Inferior parietal cortex (tissue), 1 donor: ENCODE data around the gene TUBB6.

Experiments used
- DNase-seq: peaks from one replicate; pipeline ENCODE4 v3.0.0-alpha.2; 2016; ENCODE audit errors: extremely low spot score

The TUBB6 gene

DNA sequence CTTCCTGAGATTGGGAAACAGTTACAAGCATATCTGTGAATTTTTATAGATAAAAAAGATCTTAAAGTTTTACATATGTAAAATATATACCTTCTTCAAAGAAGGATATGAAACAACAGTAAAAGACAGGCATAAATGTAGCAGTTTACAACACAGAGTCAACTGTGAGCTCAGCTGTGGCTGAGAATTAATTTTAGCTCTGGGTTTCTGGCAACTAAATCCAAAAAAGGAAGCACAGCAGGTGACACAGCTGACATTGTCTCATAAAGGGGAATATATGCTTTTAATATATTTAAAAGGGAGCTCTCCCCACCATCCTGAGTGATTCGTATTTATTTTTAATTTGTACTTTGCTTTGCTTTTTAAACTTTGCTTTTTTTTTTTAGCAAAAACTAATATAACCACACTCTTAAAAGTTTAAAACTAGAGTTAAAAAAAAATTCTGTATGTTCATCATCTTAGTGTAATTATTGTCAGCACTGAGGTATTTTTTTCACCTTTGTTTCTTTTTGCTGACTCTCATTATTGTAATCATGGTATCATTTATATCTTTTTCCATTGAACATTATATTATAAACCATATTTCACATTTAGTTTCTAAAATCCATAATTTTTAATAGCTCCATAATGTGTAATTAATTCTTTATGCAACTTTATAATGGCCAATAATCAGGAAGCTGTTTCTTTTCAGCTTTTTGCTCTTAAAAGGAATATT is 6.7 kb downstream of the TUBB6 start:
- no peak for DNase-seq

DNA sequence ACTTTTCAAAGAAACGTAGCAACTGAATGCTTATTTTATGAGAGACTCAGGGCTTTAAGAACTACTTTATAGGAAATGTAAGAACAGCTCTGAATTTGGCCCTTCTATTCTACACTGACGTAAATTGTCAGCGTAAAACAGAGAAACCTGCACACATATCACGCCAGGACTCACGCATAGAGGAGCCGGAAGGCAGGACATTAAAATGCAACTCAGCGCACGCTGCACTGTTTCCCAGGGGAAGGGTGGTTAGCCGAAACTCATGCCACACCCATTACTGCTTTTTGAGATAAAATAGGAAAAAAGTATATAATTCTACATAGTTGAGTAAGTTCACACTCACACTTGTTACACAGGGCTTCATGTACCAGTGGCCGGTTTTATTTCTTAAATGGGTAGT is 7.4 kb downstream of the TUBB6 start:
- DNase-seq = no peak

DNA sequence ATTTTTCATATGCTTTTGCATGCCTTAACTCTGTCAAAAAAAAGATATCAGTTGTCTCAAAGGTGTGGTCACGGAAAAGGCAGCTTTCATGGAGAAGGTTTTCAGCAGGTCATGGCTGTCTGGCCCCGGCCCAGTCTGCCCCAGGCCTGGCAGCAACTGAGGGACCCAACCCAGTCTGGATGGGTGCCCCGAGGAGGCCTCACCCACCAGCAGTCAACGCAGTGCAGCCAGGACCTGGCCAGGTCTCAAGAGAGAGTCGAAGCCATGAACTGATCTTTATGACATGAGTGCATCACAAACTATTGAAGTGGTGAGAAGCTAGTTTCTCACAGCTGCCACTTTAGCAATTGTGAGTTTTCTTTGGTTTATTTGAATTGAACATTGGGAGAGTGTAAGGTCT is 7.9 kb downstream of the TUBB6 start:
- no peak for DNase-seq

DNA sequence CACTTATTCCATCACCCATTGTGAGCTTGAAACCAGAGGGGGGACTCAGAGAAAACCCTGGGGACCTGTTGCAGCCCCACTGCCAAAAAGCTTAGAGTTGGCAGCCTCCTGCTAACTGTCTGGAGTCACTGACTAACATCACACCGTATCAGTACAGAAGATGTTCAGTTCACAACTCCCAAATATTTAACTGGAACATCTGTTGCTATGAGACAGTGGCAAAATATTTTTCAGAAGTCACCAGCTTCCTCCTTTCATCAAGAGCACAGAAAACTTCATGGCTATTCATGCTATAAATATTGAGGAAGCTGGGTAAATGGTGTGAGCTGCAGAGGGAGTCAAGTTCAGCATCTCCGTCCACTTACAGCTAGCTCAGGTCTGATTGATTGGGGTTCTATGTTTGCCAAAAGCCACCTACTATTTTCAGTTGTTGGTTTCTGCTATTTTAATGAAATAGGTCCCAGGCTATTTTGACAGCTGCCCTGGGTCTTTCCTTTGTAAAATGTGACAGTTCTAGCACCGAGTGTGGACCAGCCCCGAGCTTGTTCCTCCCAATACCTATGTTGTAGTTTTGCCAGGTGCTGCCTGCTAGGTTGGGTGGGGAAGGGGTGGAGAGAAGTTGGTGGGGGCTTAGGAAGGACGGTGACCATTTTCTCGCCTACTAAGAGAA is 9.8 kb downstream of the TUBB6 start:
- no peak for DNase-seq

DNA sequence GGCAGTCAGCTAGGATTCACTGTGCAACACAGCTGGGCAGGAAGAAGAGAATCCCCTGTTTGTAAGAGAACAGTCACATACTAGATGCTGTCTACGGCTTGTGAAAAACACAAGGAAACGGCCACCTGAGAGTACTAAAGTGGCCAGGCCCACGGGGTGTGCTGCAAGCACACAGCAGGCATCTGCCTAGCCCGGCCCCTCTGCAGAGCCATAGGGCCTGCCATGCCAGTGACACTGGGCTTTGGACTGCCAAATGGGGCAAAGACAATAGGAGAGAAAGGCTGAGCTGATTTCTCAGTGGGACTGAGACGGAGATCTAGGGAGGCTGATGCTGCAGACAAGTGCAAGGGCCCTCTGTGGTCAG is 10.3 kb downstream of the TUBB6 start:
- no peak for DNase-seq

DNA sequence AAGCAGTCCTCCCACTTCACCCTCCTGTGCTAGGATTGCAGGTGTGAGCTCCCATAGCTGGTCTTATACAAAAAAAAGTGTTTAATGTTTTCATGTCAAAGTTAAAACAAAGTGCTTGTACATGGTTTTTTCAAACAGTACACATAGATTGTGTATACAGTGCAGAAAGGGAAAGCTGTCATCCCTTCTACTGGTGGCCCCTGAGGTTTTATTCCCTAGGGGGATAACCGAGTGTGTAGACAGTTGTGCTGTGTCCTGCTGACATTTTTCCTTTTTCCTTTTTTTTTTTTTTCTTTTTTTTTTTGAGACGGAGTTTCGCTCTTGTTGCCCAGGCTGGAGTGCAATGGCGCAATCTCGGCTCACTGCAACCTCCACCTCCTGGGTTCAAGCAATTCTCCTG is 10.8 kb downstream of the TUBB6 start:
- no peak for DNase-seq

DNA sequence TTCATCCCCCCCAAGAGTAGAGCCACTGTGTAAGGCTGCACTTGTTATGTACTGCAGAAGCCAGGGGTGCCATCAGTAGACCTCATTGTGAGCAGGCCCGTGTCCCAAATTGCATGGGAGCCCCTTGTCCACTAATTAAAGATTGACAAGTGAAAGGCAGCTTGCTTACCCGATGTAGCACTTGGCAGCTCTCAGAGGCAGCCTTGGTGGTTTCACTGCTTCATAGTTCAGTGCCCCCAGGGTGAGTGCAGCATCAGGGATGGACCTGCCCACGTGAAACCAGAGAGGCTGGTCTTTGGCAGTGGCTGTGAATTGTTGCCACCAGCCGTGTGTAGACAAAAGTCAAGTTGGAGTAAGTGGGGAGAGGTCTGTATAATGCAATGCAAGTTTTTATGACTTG is 13.3 kb downstream of the TUBB6 start:
- DNase-seq = no peak

DNA sequence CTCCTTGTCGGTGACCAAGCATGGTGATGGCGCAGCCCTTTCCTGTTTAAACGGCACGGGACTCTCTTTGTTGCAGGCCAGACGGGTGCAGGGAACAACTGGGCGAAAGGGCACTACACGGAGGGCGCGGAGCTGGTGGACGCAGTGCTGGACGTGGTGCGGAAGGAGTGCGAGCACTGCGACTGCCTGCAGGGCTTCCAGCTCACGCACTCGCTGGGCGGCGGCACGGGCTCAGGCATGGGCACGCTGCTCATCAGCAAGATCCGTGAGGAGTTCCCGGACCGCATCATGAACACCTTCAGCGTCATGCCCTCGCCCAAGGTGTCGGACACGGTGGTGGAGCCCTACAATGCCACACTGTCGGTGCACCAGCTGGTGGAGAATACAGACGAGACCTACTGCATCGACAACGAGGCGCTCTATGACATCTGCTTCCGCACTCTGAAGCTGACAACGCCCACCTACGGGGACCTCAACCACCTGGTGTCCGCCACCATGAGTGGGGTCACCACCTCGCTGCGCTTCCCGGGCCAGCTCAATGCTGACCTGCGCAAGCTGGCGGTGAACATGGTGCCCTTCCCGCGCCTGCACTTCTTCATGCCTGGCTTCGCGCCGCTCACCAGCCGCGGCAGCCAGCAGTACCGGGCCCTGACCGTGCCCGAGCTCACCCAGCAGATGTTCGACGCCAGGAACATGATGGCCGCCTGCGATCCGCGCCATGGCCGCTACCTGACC is 17.1 kb downstream of the TUBB6 start:
- DNase-seq = no peak

DNA sequence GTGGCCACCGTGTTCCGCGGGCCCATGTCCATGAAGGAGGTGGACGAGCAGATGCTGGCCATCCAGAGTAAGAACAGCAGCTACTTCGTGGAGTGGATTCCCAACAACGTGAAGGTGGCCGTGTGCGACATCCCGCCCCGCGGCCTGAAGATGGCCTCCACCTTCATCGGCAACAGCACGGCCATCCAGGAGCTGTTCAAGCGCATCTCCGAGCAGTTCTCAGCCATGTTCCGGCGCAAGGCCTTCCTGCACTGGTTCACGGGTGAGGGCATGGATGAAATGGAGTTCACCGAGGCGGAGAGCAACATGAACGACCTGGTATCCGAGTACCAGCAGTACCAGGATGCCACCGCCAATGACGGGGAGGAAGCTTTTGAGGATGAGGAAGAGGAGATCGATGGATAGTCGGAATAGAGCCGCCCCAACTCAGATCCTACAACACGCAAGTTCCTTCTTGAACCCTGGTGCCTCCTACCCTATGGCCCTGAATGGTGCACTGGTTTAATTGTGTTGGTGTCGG is 17.7 kb downstream of the TUBB6 start:
- no peak for DNase-seq

DNA sequence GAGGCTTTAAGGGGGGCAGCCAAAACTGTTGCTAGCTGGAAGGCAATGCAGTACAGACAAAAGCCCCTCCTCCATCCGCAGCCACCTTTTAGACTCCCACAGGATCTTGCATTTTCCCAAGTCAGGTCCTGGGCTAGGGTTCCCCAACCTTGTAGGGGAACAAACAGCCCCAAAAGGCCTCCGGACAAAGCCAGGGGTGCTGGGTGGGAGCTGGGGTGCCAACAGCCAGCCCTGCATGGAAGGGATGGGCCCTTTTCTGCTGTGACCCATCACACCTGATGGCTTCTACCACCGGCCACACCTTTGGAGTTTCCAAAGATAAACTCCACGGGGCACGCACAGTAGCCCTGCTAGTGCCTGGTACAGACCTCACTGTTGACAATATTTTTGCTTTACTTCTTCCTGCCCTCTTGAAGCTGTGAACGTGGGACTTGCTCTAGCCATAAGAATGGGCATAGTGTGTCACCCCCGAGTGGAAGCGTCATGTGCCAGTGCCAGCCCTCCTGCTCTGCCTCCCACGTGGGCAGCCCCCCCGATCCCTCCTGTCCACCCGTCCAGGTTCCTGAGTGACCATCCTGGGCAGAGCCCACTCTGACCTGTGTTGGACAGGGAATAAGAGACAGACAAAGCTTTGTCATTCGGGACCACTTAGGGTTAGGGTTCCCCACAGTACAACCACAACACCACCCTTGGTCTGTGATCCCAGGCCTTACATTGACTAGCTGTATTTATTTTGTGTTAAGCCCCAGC is 18.8 kb downstream of the TUBB6 start:
- DNase-seq = no peak

DNA sequence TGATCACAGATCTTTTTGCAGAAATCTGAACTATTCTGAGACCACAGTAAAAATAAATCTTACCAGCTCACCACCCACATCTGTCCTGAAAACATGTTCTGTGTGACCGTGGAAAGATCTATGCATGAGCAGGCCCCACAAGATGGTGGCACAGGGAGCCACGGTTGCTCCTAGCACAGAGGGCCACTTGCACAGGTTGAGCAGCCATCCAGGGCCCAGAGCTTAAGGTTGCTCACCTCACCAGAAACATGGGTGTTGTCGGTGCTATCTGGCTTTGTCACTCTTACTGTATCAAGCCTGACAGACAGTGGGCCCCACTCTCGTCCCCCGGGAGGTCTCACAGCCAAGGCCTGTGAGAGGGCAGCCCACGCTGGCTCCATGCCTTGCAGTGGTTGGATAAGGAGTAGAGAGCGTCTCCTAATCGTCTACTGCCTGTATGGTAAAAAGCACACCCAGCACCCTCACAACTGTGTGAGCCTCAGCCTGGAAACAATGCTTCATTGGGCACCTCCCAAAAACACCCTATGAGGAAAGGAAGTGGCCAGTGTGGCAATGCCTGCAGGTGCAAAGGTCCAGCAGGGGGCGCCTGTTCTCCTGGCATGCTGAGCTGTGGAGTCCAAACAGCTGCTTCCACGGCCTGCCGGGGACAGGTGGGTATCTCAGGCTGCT is 19.6 kb downstream of the TUBB6 start:
- DNase-seq = peak; percentile 35

DNA sequence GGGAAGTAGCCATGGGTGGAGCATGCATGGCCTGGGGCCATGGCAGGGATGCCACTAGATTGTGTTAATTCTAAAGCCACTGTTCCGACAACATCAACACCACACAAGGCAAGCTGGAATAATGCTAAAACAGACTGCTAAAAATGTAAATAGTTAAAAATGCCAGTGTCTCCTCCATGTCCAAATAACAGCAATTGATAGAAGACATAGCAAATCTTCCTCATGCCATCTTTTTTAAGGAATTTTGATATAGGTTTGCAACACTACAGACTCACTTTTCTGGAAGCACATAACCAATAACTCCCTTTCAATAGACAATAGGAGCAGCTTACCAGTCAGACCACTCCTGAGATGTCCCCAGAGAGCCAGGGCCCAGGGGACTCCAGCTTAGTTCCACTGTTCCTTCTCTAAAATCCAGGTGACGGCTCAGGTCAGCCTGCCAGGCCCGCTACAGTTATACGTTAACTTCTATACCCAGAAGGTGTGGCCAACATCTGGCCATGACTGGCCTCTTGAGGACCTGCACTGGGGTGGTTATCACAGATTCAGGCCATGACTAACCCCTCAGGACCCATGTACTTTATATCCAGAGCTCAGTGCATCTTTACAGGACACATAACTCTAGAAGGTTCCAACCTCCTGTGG is 20.3 kb downstream of the TUBB6 start:
- DNase-seq = no peak

DNA sequence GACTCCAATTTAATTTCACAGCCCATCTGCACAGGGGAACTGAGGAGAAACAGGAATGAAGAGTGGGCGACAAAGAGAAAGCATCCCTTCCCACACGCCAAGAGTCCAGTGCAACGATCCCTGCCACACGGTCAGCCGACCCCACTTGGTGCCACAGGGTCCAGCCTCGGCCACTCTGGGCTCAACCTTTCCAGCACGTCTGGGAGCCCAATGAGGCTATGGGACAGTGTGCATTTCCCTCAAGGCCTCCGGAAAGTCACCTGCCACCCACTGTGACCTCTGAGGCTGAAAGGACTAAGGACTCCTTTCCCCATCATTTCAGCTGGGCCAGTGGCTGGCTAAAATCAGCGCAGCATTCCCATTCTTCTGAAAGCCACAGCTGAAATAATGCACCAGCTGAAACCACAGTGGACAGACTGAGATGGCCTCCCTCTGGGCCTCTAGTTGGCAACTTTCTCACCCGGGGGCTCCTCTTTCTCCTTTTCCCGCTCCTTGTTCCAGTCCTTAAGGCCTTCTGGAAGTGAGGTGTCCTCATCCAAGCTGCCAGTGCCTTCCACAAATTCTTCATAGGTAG is 21.2 kb downstream of the TUBB6 start:
- DNase-seq = no peak

DNA sequence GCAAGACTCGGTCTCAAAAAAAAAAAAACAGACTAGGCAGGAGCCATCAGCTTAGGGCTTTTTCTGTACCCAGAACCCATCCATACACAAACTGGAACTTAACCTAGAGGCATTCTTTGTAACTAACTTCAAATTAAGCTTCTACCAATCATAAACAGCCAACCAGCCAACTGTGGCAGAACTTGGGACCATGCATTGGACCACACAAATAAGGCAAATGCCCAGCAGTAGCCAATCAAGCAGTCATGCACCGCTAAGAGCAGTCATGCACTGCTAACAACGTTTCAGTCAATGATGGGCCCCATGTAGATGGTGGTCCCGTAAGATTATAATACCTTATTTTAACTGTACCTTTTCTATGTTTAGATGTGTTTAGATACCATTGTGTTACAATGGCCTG is 22.7 kb downstream of the TUBB6 start:
- DNase-seq = no peak

DNA sequence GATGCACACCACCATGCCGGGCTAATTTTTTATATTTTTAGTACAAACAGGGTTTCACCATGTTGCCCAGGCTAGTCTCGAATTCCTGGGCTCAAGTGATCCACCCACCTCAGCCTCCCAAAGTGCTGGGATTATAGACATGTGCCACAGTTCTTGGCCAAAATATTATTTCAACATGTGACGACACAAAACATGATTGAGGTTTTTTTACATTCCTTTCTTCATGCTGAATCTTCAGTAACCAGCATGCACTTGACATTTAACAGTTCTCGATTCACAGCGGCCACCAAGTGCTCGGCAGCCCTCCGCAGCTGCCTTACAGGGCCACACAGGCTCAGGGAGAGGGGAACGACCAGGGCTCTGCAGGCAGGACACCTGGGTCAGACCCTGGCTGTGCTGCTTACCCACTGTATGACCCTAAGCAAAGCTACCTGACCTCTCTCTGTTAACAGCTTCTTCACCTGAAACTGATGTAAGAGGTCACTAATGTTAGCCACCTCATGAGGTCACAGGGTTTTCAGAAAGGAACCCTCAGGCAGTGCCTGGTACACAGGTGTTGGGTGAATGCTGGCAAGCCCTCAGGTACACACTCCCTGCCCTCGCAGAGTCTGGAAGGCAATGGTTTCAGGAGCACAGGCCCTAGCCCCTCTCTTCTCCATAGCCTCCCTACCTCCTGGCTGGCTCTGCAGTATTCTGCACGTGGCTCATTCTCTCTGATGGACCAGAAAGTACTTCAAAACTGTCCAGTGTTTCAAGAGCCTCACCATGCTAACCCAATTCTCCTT is 25.7 kb downstream of the TUBB6 start:
- no peak for DNase-seq

DNA sequence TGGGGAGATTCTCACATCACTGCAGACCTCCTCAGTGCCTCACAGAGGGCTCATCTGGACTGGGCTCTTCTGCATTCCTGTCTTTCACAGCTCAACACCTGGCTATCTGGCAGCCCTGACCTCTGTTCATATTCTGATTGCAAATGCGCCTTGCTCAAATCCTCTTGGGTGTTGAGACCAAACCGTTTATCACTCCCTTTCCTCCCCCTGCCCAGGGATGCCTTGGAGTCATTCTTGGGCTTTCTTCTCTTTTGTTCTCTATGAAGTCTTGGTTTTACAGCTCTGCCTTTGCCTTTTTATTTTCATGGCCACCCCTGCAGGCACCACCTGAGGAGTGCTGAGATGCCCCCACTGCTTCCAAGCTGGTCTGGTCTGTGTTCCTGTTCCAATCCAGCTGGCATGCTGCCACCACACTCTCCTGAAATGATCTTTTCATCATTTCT is 26.3 kb downstream of the TUBB6 start:
- no peak for DNase-seq

DNA sequence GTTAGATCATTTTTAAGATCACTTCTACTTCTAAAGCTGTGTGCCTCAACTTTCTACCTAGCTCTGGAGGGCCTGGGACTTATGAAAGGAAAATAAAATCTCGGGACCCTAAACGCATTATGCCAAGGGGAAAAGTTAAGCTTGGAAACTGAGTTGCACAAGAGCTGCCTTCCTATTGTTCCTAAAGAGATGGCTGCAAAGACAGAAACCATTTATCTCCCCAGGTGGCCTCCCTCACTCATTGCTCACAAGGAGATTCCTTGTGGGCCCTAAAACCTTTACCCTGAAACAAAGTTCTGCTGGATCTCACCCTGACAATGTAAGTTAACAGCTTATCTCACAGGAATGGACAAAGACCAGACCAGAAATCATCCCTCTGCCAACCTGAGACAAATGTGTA is 26.8 kb downstream of the TUBB6 start:
- DNase-seq = no peak

DNA sequence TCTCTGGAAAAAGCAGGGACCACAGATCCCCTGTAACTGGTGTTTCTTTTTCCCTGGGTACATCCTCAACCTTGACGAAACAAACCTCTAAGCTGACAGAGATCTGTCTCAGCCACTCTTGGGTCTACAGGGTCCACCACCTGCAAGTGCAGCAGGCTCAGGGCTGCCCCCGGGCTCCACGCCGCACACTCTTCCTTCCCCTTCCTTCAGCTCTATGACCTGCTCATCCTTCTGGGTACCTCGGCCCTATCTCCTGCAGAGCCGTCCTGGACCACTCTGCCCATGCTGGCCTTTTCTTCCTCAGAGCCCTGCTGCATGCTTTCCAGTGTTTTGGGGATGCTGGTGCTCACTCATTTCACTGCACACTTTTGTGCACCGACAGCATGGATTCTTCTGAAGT is 27.5 kb downstream of the TUBB6 start:
- no peak for DNase-seq

DNA sequence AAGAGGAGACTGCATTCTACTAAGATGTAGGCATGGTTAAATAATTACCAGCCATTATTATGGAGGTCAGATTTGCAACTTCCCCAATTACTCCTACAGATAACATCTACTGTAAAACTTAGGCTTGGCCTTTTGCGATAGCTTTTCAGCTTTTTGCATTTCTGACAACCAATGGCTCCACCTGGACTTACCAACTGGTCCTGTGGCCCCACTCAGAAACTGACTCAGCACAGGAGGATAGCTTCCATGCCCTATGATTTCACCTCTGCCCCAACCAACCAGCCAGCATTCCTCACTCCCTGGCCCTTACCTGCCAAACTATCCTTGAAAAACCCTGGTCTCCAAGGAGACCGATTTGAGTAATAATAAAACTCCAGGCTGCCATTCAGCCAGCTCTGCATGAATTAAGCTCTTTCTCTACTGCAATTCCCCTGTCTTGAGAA is 28.2 kb downstream of the TUBB6 start:
- no peak for DNase-seq

DNA sequence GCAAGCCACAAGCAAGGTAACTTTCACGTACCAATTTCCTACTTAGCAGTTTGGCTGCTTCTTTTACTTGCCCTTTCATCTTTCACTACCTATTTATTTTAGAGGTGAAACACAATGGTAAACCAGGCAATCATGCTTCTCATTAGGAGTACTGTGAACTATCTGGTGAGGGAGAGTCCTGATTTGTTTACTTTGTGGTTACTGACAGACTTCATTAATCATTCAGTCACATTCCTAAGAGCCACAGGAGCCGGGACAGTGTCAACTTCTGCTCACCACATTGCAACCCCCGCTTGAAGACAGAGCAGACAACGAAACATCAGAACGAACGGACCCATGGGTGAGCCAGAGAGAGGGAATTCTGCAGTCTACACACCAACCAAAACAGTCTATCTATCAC is 28.8 kb downstream of the TUBB6 start:
- DNase-seq = no peak
